NOMO-1 (cell line): ENCODE results near the gene SLF1.

Experiments used
- DNase-seq, 2 experiments: peaks; one replicate each; lab custom pipeline; 2025; ENCODE audit not compliant: unreplicated experiment in 2 of 2; lab: John Stamatoyannopoulos, UW

The SLF1 gene

GRCh38 chr5:94707359-94707758 lies 88.9 kb downstream of the SLF1 start:
- DNase-seq = no peak

GRCh38 chr5:94709277-94709676 lies 90.8 kb downstream of the SLF1 start:
- DNase-seq = no peak

- DNase-seq = no peak
Observed at GRCh38 chr5:94711785-94712184, 93.3 kb downstream of the SLF1 start.

GRCh38 chr5:94715768-94716167 lies 97.3 kb downstream of the SLF1 start:
- DNase-seq = no peak

GRCh38 chr5:94725142-94725541 lies 106.7 kb downstream of the SLF1 start:
- no peak for DNase-seq

GRCh38 chr5:94731471-94731870 lies 113.0 kb downstream of the SLF1 start:
- DNase-seq = no peak

GRCh38 chr5:94736498-94736897 lies 118.0 kb downstream of the SLF1 start:
- DNase-seq = no peak

GRCh38 chr5:94740286-94740685 lies 121.8 kb downstream of the SLF1 start:
- DNase-seq = no peak

- no peak for DNase-seq
Observed at GRCh38 chr5:94742852-94743251, 124.4 kb downstream of the SLF1 start.

GRCh38 chr5:94744906-94745305 lies 126.4 kb downstream of the SLF1 start:
- DNase-seq = no peak

- DNase-seq = no peak
Observed at GRCh38 chr5:94745786-94746730, 127.6 kb downstream of the SLF1 start.

GRCh38 chr5:94746731-94747124 lies 128.3 kb downstream of the SLF1 start:
- peak; percentile 79 to 85 for DNase-seq
